ENCODE measurements around the gene TAAR2. TPM values are rescaled to one million over a fixed set of nuclear protein-coding genes. Genes with fewer than 3 reads are reported as not detected.

The TAAR2 gene
- total and polyA plus RNA-seq, 7 donors = not detected

DNA sequence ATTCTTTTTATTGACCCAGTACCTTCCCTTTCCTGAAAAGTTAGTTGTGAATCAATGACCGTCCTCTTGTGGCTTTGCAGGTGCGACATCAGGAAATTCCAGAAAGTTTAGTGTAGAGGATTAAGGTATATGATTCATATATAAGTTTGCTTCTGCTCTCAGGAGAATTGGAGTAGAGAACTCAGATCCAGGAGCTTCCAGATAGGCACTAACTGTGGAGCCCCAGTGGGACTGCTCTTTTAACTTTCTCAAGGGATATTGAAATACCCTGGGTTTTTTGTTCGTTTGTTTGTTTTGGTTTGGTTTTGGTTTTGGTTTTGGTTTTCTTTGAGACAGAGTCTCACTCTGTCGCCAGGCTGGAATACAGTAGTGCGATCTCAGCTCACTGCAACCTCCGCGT, 9.5 kb downstream of the TAAR2 start:
- DNase-seq (no peak), ATAC-seq (no peak)
- Histone ChIP-seq H3K4me1 (no peaks in the 10 kb centered on the region), H3K27ac (no peak overlapping the region), H3K27me3 (ENCODE audit: insufficient read depth in 3 of 3, low read length in 2 of 3) (no peaks in the 10 kb centered on the region), H3K4me3 (no peak overlapping the region), H3K36me3 (ENCODE audit: insufficient read depth in 1 of 2, low read depth in 1 of 2) (no peaks in the 10 kb centered on the region), H3K9me3 (no peaks in the 10 kb centered on the region)
- 71 to 85% (median 82%) methylated on average over 5 to 7 of the region's 7 CpGs for WGBS, 3 donors
- intact Hi-C loops (cut with DNase I) = no loop called here
- TF ChIP-seq, protein P1, sequence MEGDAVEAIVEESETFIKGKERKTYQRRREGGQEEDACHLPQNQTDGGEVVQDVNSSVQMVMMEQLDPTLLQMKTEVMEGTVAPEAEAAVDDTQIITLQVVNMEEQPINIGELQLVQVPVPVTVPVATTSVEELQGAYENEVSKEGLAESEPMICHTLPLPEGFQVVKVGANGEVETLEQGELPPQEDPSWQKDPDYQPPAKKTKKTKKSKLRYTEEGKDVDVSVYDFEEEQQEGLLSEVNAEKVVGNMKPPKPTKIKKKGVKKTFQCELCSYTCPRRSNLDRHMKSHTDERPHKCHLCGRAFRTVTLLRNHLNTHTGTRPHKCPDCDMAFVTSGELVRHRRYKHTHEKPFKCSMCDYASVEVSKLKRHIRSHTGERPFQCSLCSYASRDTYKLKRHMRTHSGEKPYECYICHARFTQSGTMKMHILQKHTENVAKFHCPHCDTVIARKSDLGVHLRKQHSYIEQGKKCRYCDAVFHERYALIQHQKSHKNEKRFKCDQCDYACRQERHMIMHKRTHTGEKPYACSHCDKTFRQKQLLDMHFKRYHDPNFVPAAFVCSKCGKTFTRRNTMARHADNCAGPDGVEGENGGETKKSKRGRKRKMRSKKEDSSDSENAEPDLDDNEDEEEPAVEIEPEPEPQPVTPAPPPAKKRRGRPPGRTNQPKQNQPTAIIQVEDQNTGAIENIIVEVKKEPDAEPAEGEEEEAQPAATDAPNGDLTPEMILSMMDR (IDR thresholded peaks at IDR 0.05) = no peak

GRCh38 chr6:132612449-132613108, 11.5 kb downstream of the TAAR2 start:
- TF ChIP-seq, protein P1 (IDR thresholded peaks at IDR 0.05) = no peak
- H3K4me3 ChIP-seq = no peak overlapping the region
- H3K36me3 ChIP-seq (ENCODE audit: insufficient read depth in 1 of 2, low read depth in 1 of 2) = no peaks in the 10 kb centered on the region
- ATAC-seq (no peak), DNase-seq (no peak)
- H3K9me3 ChIP-seq = no peaks in the 10 kb centered on the region
- no peaks in the 10 kb centered on the region for H3K27me3 ChIP-seq (ENCODE audit: insufficient read depth in 3 of 3, low read length in 2 of 3)
- intact Hi-C loops (cut with DNase I) = no loop called here
- H3K4me1 ChIP-seq = no peaks in the 10 kb centered on the region
- 58 to 65% (median 65%) methylated on average over 4 of the region's 4 CpGs for WGBS, 3 donors
- H3K27ac ChIP-seq = no peak overlapping the region

GRCh38 chr6:132611616-132612015, 12.5 kb downstream of the TAAR2 start:
- no peaks in the 10 kb centered on the region for H3K4me1 ChIP-seq
- H3K36me3 ChIP-seq (ENCODE audit: insufficient read depth in 1 of 2, low read depth in 1 of 2) = no peaks in the 10 kb centered on the region
- H3K27me3 ChIP-seq (ENCODE audit: insufficient read depth in 3 of 3, low read length in 2 of 3) = no peaks in the 10 kb centered on the region
- H3K9me3 ChIP-seq = no peaks in the 10 kb centered on the region
- DNase-seq = no peak
- WGBS, 3 donors = 86 to 93% (median 88%) methylated on average over 2 of the region's 2 CpGs
- TF ChIP-seq, protein P1 (IDR thresholded peaks at IDR 0.05) = no peak
- no peak for ATAC-seq
- H3K4me3 ChIP-seq = no peak overlapping the region
- intact Hi-C loops (cut with DNase I) = no loop called here
- H3K27ac ChIP-seq = no peak overlapping the region

- Histone ChIP-seq H3K27ac (no peak overlapping the region), H3K36me3 (ENCODE audit: insufficient read depth in 1 of 2, low read depth in 1 of 2) (no peaks in the 10 kb centered on the region), H3K27me3 (ENCODE audit: insufficient read depth in 3 of 3, low read length in 2 of 3) (no peaks in the 10 kb centered on the region), H3K4me3 (no peak overlapping the region), H3K9me3 (no peaks in the 10 kb centered on the region), H3K4me1 (no peaks in the 10 kb centered on the region)
- TF ChIP-seq, protein P1 (IDR thresholded peaks at IDR 0.05) = no peak
- no peak for ATAC-seq
- 81 to 93% (median 88%) methylated on average over 5 of the region's 5 CpGs for WGBS, 3 donors
- DNase-seq = no peak
- intact Hi-C loops (cut with DNase I) = no loop called here
These were observed 16.4 kb downstream of the TAAR2 start for GRCh38 chr6:132607544-132608233.

Data from psoas muscle (tissue), 8 donors.